Mesothelial cell of epicardium (in vitro differentiated cells): Measurements from ENCODE around the gene TBC1D19. TPM values are rescaled to one million over a fixed set of nuclear protein-coding genes. Genes with fewer than 3 reads are reported as not detected.
"Not testable (repeated sequence)": the region's sequence is repeated elsewhere in the genome, so short reads cannot be mapped to it uniquely, and the experiment has no call there.

ENCODE experiments used
- DNase-seq, 2 experiments: peaks; one replicate each; pipeline ENCODE4 v3.0.0; 2021; ENCODE audit warnings: low spot score in 2 of 2; ENCODE audit not compliant: unreplicated experiment in 2 of 2
- H3K27ac Mint-ChIP-seq: 2 replicates; pipeline ENCODE4 v1.8.0; 2021; ENCODE audit warnings: mixed read lengths
- H3K27me3 Mint-ChIP-seq: 2 replicates; pipeline ENCODE4 v1.8.0; 2021; ENCODE audit warnings: low read depth, mixed read lengths
- H3K36me3 Mint-ChIP-seq: 2 replicates; pipeline ENCODE4 v1.8.0; 2021; ENCODE audit warnings: mixed read lengths
- H3K4me1 Mint-ChIP-seq: 2 replicates; pipeline ENCODE4 v1.8.0; 2021; ENCODE audit warnings: mixed read lengths
- H3K4me3 Mint-ChIP-seq: 2 replicates; pipeline ENCODE4 v1.8.0; 2021; ENCODE audit warnings: mild to moderate bottlenecking, moderate library complexity, mixed read lengths
- H3K9me3 Mint-ChIP-seq: 2 replicates; pipeline ENCODE4 v1.8.0; 2021; ENCODE audit warnings: mixed read lengths
- CTCF ChIP-seq: fragments of 200-600 bp; sonication (generic); IDR thresholded peaks from one replicate; pipeline ENCODE4 v1.5.0; 2021; ENCODE audit warnings: antibody characterized with exemption; ENCODE audit not compliant: unreplicated experiment
- total RNA-seq: library from RNA; stranded (reverse); gene quantifications from 3 replicates; pipeline ENCODE4 v1.2.1, GENCODE V29; 2021

TBC1D19 gene
- total RNA-seq, 1 donor from 2014 or later = 15.7 TPM

- peak overlapping the region; percentile 48 for H3K27ac Mint-ChIP-seq
These were observed 103.8 kb downstream of the TBC1D19 start for GRCh38 chr4:26687728-26688127.

DNA sequence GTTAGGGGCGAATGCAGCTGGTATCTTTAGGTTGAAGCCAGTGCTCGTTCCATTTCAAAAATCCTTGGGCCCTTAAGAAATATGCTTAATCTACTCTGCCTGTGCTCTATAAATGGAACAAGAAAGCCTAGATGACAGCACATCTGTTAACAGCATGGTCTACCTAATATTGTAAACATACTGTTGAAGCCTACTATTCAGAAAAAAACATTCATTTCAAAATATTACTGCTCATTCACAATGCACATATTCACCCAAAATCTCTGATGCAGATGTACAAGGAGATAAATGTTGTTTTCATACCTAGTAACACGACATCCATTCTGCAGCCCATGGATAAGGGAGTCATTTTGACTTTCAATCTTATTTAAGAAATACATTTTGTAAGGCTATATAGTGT, 106.6 kb downstream of the TBC1D19 start:
- Mint-ChIP-seq H3K36me3 (peaks cover 42% of the 10 kb centered on the region), H3K4me1 (peaks cover 3% of the 10 kb centered on the region), H3K27ac (no peak overlapping the region), H3K4me3 (no peak overlapping the region), H3K9me3 (peaks cover 25% of the 10 kb centered on the region), H3K27me3 (no peaks in the 10 kb centered on the region)
- TF ChIP-seq CTCF = no peak
- DNase-seq = no peak

More at GRCh38 chr4:26687728-26688127, 103.8 kb downstream of the TBC1D19 start:
- H3K4me1 Mint-ChIP-seq = peaks cover 3% of the 10 kb centered on the region
- TF ChIP-seq CTCF = no peak
- H3K27me3 Mint-ChIP-seq = no peaks in the 10 kb centered on the region
- peaks cover 33% of the 10 kb centered on the region for H3K36me3 Mint-ChIP-seq
- H3K9me3 Mint-ChIP-seq = peaks cover 14% of the 10 kb centered on the region
- H3K4me3 Mint-ChIP-seq = no peak overlapping the region
- no peak for DNase-seq

- Mint-ChIP-seq H3K4me1 (peaks cover 3% of the 10 kb centered on the region), H3K9me3 (peaks cover 41% of the 10 kb centered on the region), H3K36me3 (peaks cover 49% of the 10 kb centered on the region), H3K27ac (no peak overlapping the region), H3K4me3 (no peak overlapping the region), H3K27me3 (no peaks in the 10 kb centered on the region)
- TF ChIP-seq CTCF = no peak
- DNase-seq = no peak
These were observed 108.3 kb downstream of the TBC1D19 start for GRCh38 chr4:26692014-26692726.

- H3K36me3 Mint-ChIP-seq = peaks cover 52% of the 10 kb centered on the region
These were observed 110.2 kb downstream of the TBC1D19 start for GRCh38 chr4:26694131-26694530.

GRCh38 chr4:26700110-26700509, 116.2 kb downstream of the TBC1D19 start:
- Mint-ChIP-seq H3K36me3 (peaks cover 19% of the 10 kb centered on the region), H3K4me1 (no peaks in the 10 kb centered on the region), H3K9me3 (peaks cover 28% of the 10 kb centered on the region), H3K27me3 (no peaks in the 10 kb centered on the region), H3K27ac (no peak overlapping the region), H3K4me3 (no peak overlapping the region)
- no peak for TF ChIP-seq CTCF
- no peak for DNase-seq

More at GRCh38 chr4:26694131-26694530, 110.2 kb downstream of the TBC1D19 start:
- H3K27me3 Mint-ChIP-seq, H3K4me1 Mint-ChIP-seq, DNase-seq, H3K4me3 Mint-ChIP-seq, H3K27ac Mint-ChIP-seq: not testable (repeated sequence)
- peaks cover 49% of the 10 kb centered on the region for H3K9me3 Mint-ChIP-seq

- H3K4me1 Mint-ChIP-seq = no peaks in the 10 kb centered on the region
- no peak overlapping the region for H3K27ac Mint-ChIP-seq
- H3K4me3 Mint-ChIP-seq = no peak overlapping the region
These were observed 117.2 kb downstream of the TBC1D19 start for GRCh38 chr4:26701095-26701494.

More at GRCh38 chr4:26701095-26701494, 117.2 kb downstream of the TBC1D19 start:
- no peak for DNase-seq
- TF ChIP-seq CTCF = no peak
- Mint-ChIP-seq H3K27me3 (no peaks in the 10 kb centered on the region), H3K9me3 (peaks cover 18% of the 10 kb centered on the region), H3K36me3 (peaks cover 14% of the 10 kb centered on the region)
